Activated CD8-positive, alpha-beta memory T cell treated with anti-CD3 and anti-CD28 coated beads for 36 hours (primary cell): Measurements from ENCODE around the gene BCL11A. TPM values are rescaled to one million over a fixed set of nuclear protein-coding genes. Genes with fewer than 3 reads are reported as not detected.

Experiments
- CTCF ChIA-PET: fragments of 350-600 bp; sonication (Branson Sonifier 250); formaldehyde crosslinking; loops from one replicate; lab custom pipeline; 2021; ENCODE audit warnings: antibody characterized with exemption; lab: Charles Lee
- POLR2A ChIA-PET: fragments of 350-600 bp; sonication (Branson Sonifier 250); formaldehyde crosslinking; loops from one replicate; lab custom pipeline; 2021; ENCODE audit warnings: antibody characterized with exemption; lab: Charles Lee
- total RNA-seq, 2 experiments: library from RNA; stranded (reverse); gene quantifications; one replicate each; pipeline ENCODE4 v1.2.3, GENCODE V29; 2021

Gene BCL11A
- total RNA-seq, 2 experiments from 2014 or later, result 0.15 to 0.30 TPM

DNA sequence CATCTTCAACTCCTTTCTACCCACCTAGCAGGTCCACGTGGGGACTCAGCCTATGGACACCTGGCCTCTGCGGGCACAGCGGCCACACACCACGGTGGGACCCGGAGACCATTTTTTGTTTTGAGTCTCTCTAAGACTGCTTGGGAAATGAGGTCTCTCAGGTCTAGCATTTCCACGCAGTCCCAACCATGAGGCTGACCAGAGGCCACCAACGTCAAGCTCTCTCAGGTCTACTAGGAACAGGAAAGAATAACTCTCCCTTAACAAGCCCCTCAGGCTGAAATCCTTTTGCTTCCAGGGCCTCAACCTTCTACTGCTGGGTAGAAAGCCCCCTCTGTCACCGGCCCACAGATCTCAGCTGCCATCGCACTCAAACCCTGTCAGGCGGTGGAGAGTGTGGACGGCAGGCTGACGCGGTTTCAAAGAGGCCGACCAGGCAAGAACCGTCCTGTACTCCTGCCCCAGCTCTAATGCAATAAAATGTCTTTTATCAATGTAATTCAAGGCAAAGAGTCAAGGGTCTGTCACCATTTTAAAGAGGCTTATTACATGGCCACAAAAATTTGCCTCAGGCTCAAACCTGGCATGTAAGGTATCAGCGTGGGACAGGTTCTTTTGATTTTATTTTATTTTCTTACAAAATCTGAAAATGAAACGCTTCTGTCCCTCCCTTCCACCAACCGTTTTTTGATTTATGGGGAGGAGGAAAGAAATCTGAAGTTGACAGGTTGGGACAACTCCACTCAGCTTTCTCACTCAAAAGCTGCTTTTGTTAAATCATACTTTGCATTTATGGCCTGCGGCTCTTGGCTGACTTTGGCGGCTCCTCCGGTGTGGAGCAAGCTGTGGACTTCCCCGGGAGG, 74.0 kb downstream of the BCL11A start:
- POLR2A ChIA-PET, result no interaction called here
- CTCF ChIA-PET, result no interaction called here

DNA sequence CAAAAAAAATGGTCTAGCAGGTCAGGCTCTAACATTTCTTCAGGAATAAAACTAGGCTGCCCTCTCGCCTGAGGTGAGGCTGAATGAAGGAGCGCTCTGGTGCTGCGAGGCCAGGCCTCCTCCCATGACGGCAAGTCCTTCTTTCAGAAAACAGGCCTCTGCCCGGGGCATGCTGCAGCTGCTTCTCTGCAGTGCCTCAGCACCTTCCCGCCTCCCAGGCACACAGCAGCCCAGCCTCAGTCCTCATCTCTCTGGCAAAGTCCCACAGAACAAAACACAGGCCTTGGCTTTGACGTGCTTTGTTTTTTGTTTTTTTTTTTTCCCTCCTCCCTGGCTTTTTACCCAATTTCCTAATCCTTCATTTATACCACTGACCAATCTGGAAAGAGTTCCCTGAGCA, 74.8 kb downstream of the BCL11A start:
- ChIA-PET POLR2A (no interaction called here), CTCF (no interaction called here)

DNA sequence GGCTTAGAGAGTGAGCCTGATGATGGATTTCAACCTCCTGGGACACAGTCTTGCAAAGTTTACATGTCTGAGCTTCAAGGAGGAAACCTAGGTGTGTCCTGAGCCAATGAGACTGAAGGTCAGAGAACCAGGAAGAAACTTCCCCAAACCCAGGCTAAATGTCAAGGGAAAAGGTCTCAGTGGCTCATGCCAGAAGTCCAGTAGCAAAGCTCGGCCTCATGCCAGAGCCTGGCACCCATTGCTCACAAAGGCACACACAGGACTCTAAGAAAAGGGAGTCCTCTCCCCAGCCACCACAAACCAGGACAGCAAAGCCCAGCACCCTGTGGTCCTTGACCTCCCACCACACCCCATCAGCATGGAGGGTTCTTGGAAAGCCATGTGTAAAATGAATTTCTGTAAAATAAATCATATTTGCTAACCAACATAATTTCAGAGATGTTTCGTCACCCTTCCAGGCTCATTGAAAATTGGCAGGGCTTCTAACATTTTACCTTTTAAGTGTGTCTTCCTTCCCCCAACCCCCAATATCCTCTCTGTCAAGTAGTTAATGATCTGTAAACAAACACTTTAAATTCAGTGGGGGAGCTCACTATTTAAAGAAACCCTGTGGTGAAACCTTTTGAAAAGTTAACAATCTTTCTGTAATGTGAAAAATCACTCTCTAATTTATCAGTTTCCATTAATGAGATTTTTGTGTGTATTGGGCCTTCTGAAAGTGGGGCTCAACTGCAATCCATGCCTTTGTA, 77.1 kb downstream of the BCL11A start:
- ChIA-PET CTCF (no interaction called here), POLR2A (no interaction called here)

DNA sequence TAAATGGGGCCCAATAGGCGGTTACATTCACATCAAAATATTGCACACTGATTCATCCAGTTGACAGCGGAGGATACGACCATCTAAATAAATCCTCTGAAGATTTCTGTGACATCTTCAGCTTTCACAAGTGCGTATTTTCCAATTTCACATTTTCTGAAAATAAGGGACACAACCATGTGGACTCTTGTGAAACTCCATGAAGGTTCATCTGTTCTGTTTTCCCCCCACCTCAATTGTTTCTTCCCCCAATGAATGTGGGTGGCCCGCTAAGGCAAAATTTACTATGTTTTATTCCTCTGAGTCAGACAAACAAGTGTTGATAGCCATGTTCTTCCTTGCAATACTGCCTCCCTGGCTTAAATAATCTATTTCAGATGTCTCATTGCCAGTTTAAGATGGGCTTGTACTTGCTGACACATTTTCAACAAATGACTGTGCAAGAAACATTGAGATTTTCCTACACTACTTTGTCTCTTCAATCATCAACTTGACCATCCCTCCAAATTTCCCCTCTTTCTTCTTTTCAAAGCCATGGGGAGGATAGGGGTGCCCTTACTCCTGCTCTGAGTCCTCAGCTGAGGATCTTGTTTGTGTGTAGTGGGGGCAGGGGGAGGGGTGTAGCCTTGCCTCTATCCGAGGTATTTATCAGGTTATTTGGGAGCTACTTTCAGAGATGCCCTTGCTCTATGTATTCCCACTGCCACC, 78.2 kb downstream of the BCL11A start:
- CTCF ChIA-PET, result no interaction called here
- POLR2A ChIA-PET, result no interaction called here

DNA sequence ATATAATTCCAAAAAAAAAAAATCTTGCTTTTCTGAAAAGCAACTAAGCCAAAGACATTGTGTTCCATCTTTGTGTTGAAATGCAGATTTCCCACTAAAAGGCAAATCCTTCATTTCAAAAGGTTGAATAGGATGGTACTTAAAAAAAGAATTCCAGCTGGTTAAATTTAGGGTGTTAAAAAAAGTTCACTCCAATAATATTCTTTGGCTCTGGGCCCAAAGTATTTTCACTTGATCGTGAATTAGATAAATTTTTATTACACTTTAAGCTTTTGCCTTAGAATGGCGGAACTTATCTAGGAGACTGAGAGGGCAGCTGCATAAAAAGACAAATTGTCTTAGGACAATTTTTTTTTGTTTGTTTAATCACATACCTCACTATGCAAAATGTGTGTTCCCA, 79.2 kb downstream of the BCL11A start:
- ChIA-PET CTCF (no interaction called here), POLR2A (no interaction called here)

DNA sequence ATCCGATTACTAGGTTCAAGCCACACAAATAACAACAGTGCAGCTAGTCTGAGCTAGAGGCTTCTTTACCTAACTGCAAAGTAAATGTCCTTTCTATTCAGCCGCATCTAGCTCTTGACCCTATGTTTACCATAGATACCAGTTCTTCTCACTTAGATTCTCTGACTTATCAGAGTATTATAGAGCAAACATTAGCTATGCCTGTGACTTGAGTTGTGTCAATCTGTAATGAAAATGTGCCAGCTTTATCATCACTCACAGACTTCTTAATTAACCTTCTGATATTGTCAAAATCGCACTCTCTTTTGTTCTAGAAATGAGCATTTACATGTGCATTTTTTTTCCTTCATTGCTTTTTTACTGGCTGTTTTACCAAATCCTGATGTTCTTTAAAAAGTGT, 79.9 kb downstream of the BCL11A start:
- ChIA-PET CTCF (interaction anchor here (0.6 kb wide), 1 partner anchor 273 kb away, joined by 3 read pairs; no protein-coding TSS in a partner anchor), POLR2A (no interaction called here)

DNA sequence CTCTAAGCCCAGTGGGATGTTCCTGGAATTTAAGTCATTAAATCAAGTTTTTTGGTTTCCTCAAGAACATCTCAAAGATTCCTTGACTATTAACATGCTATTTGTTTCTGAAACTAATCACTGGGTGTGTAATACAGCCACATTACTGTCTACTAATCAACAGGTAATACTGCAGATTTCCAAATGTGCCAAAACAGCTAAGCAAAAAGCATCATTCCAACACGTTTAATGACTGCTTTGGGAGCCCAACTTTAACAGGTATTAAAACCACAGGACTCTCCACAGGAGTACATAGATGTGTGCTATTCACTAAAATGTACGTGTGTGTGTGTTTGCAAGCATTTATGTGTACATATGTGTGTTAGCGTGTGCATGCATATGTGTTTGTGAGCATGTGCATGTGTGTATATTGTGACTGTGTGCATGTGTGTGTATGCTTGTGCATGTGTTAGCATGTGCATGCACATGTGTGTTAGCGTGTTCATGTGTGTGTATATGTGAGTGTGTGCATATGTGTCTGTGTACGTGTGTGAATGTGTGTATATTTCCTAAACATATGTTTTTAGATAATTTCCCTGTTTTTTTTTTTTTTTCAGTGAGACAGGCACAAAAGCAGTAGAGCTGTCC, 80.7 kb downstream of the BCL11A start:
- POLR2A ChIA-PET, result no interaction called here
- CTCF ChIA-PET, result interaction anchor here (0.6 kb wide), 1 partner anchor 274 kb away, joined by 3 read pairs; no protein-coding TSS in a partner anchor

DNA sequence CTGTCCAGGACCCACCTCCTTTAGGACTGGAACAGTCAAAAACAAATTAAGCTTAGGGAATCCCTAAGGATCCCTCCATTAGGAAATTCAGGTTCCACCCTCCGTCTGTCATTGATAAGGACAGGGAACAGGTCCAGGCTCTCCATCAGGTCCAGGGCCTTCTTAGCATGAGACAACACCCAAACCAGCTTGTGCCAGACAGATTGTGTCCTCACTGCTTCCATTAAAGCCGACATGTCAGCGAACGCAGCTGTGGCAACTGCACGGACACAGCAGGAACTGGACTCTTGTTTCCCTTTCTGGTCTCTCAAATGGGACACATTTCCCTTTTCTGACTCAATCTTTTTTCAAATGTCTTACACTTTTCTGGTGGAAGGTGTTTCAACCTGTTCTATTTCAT, 81.4 kb downstream of the BCL11A start:
- CTCF ChIA-PET, result no interaction called here
- POLR2A ChIA-PET, result no interaction called here

DNA sequence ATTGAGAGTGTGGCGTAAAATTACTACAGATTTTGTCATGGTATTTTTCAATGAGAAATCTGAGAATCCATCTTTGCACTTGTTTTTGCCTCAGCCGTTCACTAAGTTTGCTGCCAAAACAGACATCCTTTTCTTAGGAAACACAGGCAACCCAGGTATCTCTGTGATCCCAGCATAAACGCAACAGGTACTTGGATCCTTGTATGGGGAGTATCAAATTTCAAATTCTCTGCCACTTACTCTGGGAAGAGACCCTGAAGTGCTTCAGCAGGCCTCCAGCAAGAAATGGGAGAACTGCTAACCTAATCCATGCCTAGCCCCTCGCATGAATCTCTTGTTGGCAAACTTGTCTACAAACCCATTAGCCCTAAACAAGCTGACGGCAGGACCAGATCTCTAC, 83.1 kb downstream of the BCL11A start:
- ChIA-PET POLR2A (no interaction called here), CTCF (no interaction called here)

DNA sequence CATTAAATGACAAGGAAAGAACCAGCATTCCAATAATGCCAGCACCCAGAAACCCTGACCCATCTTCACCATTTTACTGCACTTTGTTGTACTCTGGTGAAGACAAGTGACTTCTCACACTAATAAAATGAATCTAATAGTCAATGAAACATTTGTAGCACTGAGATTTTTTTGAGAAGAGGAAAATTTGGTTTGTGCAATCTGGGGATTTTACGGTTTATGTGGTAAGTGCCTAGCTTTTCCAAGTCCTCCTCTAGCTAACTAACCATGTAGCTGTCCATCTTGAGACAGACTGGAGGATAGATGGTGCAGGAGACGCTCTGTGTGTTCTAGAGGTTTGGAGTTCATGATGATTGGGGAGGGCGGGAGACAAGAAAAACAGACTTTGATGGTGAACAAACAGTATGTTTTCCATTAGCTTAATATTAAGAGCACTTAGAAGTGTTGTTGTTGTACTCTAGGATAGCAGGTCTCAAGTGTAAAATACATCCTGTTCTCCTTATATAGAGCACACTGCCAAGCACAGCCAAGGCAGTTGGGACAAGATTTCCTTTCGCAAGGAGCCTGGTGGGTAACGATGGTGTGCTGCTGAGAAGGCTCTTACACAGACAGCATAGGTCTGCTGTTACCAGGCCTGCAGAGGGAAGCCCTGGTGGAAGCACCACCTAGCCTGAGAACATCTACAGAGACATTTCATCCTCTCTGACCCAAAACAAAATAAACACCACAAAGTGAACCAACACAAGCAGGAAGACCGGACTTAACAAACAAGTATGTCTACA, 83.7 kb downstream of the BCL11A start:
- ChIA-PET POLR2A (no interaction called here), CTCF (no interaction called here)

DNA sequence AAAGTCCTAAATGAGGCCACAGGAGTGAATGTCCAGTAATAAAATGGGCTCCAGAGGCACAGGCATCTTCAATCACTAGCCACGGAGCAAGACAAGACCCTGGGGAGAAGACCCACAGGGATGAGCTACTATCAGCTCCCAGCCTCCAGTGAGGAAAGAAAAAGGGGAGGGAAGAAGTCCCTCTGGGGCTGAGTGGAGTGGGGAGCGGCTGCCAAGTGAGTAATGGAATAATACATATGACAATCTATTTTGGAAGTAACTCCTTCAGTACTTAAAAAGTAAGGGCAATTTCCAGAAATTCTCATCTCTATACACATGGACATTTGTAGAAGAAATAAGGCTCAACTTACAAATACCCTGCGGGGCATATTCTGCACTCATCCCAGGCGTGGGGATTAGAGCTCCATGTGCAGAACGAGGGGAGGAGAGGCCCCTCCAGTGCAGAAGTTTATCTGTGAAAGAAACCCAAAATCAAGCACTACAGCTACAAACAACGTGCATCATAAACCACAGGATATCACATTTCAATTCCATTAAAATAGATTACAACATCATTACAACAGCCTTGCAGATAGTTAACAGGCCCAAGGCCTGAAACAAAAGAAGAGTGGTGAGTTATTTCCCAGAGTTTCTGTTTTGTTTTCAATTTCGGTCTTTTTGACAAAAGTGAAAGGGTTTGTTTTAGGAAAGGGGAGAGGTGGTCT, 84.9 kb downstream of the BCL11A start:
- CTCF ChIA-PET, result no interaction called here
- POLR2A ChIA-PET, result no interaction called here

DNA sequence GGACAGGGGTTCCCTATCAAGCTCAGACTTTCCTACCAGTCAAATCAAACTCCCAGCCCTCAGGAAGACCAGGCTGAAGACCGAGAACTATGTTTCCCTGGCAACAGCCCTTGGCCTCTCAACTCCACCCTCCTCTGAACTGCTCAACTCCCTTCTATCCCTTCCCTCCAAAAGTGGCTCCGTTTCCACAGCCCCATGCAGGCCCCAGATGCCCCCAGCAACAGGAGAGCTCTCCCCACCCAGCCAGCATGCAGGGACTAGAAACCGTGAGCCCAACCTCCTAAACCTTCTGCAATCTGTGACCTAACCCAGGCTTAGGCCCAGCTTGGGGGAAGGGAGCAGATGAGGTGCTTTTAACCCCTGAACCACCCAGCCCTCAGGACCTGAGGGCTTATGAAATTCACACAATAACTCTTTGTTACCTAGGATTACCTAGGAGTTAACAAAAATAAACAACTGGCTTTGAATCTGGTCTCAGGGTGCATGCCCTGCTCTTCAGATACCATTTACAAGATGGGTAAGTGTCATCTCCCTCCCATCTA, 87.2 kb downstream of the BCL11A start:
- POLR2A ChIA-PET, result no interaction called here
- CTCF ChIA-PET, result no interaction called here

DNA sequence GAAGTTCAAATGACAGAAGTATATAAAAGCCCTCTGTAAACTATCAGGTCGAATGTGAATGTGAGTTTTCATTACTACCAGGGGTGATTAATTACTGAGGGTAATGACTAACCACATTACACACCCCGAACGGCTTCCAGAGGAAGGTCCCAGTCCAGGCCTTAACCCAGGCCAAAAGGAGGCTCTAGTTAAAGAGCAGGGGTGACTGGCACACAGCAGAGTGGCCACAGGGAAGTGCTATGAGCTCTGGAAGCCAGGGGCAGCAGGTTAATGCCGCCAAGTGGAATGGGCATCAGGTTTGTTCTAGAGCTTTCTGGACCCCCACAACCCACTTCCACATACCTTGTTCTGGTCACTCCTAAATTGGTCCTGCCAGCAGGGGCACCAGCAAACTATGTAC, 87.7 kb downstream of the BCL11A start:
- ChIA-PET CTCF (no interaction called here), POLR2A (no interaction called here)

DNA sequence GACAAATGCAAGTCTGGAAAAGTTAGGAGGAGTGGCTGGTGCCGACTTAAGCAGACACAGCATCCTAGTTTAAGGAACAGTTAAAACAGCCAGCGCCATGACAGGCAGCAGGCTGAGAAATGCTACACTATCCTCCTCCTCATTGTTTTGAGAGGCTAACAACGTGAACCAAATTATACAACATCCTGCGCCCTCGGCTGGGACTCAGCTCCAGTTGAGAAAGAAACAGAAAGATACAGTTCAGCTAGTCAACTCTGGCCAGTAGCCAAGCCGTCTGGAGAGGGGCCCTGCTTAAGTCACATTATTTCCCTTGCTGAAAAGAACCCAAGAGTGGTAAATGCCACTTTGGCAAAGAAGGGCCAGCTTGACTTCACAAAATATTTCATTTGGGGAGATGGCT, 90.2 kb downstream of the BCL11A start:
- CTCF ChIA-PET, result no interaction called here
- POLR2A ChIA-PET, result no interaction called here

DNA sequence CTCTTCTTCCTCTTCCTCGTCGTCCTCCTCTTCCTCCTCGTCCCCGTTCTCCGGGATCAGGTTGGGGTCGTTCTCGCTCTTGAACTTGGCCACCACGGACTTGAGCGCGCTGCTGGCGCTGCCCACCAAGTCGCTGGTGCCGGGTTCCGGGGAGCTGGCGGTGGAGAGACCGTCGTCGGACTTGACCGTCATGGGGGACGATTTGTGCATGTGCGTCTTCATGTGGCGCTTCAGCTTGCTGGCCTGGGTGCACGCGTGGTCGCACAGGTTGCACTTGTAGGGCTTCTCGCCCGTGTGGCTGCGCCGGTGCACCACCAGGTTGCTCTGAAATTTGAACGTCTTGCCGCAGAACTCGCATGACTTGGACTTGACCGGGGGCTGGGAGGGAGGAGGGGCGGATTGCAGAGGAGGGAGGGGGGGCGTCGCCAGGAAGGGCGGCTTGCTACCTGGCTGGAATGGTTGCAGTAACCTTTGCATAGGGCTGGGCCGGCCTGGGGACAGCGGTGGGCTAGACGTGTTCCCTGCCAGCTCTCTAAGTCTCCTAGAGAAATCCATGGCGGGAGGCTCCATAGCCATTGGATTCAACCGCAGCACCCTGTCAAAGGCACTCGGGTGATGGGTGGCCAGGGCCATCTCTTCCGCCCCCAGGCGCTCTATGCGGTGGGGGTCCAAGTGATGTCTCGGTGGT, 91.9 kb downstream of the BCL11A start:
- ChIA-PET POLR2A (no interaction called here), CTCF (no interaction called here)

DNA sequence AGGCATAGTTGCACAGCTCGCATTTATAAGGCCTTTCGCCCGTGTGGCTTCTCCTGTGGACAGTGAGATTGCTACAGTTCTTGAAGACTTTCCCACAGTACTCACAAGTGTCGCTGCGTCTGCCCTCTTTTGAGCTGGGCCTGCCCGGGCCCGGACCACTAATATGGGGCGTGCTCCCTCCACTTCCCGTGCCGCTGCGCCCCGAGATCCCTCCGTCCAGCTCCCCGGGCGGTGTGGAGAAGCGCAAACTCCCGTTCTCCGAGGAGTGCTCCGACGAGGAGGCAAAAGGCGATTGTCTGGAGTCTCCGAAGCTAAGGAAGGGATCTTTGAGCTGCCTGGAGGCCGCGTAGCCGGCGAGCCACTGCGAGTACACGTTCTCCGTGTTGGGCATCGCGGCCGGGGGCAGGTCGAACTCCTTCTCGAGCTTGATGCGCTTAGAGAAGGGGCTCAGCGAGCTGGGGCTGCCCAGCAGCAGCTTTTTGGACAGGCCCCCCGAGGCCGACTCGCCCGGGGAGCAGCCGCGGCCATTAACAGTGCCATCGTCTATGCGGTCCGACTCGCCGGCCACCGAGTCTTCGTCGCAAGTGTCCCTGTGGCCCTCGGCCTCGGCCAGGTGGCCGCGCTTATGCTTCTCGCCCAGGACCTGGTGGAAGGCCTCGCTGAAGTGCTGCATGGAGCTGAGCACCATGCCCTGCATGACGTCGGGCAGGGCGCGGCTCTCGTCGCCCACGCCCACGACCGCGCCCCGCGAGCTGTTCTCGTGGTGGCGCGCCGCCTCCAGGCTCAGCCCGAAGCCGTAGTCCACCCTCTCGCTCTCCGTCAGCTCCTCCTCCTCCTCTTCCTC, 92.7 kb downstream of the BCL11A start:
- POLR2A ChIA-PET, result no interaction called here
- CTCF ChIA-PET, result no interaction called here

DNA sequence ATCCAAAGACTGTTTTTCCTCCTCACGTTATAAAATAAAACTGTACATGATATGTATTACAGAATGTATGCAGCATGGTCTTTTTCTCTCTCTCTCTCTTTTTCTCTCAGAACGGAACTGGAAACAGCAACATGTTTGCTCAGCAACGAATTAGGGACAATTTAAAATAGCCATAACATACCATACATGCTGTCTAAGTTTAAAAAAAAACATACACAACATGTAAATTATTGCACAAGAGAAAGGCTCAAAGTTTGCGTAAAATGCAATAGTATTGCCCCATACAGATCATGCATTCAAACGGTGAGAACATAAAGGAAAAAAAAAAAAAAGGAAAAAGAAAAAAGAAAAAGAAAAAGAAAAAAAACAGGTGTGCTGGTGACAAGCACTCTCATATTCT, 93.6 kb downstream of the BCL11A start:
- ChIA-PET CTCF (interaction anchor here (0.6 kb wide), 1 partner anchor 110 kb away, joined by 4 read pairs; no protein-coding TSS in a partner anchor), POLR2A (no interaction called here)
